ENCODE measurements around the gene DLD.

- TF ChIP-seq CTCF (conservative IDR thresholded peaks at IDR 0.05) (no peak), ZFX (IDR thresholded peaks at IDR 0.05) (no peak)
Observed at GRCh38 chr7:107924841-107925504, 34.0 kb downstream of the DLD start.
